Peyer's patch (tissue), 4 donors: ENCODE measurements around the gene PRCD. TPM values are rescaled to one million over a fixed set of nuclear protein-coding genes. Genes with fewer than 3 reads are reported as not detected.
"Not testable (repeated sequence)": the region's sequence is repeated elsewhere in the genome, so short reads cannot be mapped to it uniquely, and the experiment has no call there.

Source experiments
- DNase-seq, 3 donors: peaks; one replicate each; pipeline ENCODE4 v3.0.0-alpha.2; 2017 to 2019
- H3K27ac ChIP-seq, 4 donors: fragments of 200-600 bp; sonication (generic); one replicate each; pipeline ENCODE4 v1.5.1; 2016 to 2019
- H3K27me3 ChIP-seq, 2 donors: fragments of 200-600 bp; sonication (generic); one replicate each; pipeline ENCODE4 v1.5.1; 2019
- H3K36me3 ChIP-seq, 3 donors: fragments of 200-600 bp; sonication (generic); one replicate each; pipeline ENCODE4 v1.5.1; 2016 to 2019
- H3K4me1 ChIP-seq, 4 donors: fragments of 200-600 bp; sonication (generic); one replicate each; pipeline ENCODE4 v1.5.1; 2016 to 2019
- H3K4me3 ChIP-seq, 4 donors: fragments of 200-600 bp; sonication (generic); 1 replicate in 3 of 4; 2 replicates in 1 of 4; pipeline ENCODE4 v1.5.1; 2016 to 2019; ENCODE audit warnings: mild to moderate bottlenecking in 1 of 4
- H3K9me3 ChIP-seq, 4 donors: fragments of 200-600 bp; sonication (generic); one replicate each; pipeline ENCODE4 v1.5.1; 2016 to 2019; ENCODE audit warnings: mild to moderate bottlenecking in 1 of 4
- CTCF ChIP-seq, 6 experiments: fragments of 450-650 bp in 4 of 6; fragments of 200-600 bp in 2 of 6; sonication (generic) in 1 of 6; IDR thresholded peaks; one replicate each; pipeline ENCODE4 v1.5.1; 2017 to 2019; ENCODE audit warnings: antibody characterized with exemption in 6 of 6, mild to moderate bottlenecking in 3 of 6, moderate library complexity in 1 of 6
- POLR2A ChIP-seq, 2 donors: fragments of 450-650 bp; IDR thresholded peaks; one replicate each; pipeline ENCODE4 v1.5.1; 2017; ENCODE audit warnings: antibody characterized with exemption in 2 of 2, mild to moderate bottlenecking in 2 of 2, moderate library complexity in 2 of 2
- total RNA-seq, 4 donors: library from RNA; depleted of rRNA; stranded (reverse); fragments of >200 nt; gene quantifications; one replicate each; pipeline ENCODE4 v1.1.0, GENCODE V29; 2016

Gene PRCD
- total RNA-seq, 4 donors from 2014 or later: 1.2 to 10.7 TPM; not detected in 2

- H3K36me3 ChIP-seq: peaks cover 0 to 22% (median 0%) of the 10 kb centered on the region in 3 donors
- H3K4me1 ChIP-seq: peaks cover 0 to 40% (median 5%) of the 10 kb centered on the region in 4 donors
- peak overlapping the region in 2 of 4 donors; percentile 40 to 55 for H3K27ac ChIP-seq
- H3K9me3 ChIP-seq: no peaks in the 10 kb centered on the region
- no peak overlapping the region for H3K4me3 ChIP-seq
- TF ChIP-seq CTCF (IDR thresholded peaks at IDR 0.05) (no peak), POLR2A (IDR thresholded peaks at IDR 0.05) (no peak)
- no peaks in the 10 kb centered on the region for H3K27me3 ChIP-seq
- DNase-seq: no peak
These were observed 22.0 kb downstream of the PRCD start for GRCh38 chr17:76561799-76562268.

- TF ChIP-seq CTCF (IDR thresholded peaks at IDR 0.05): no peak
- TF ChIP-seq POLR2A (IDR thresholded peaks at IDR 0.05): no peak
These were observed 22.9 kb downstream of the PRCD start for GRCh38 chr17:76562734-76563148.

GRCh38 chr17:76563359-76563758 lies 23.5 kb downstream of the PRCD start:
- H3K27me3 ChIP-seq, H3K27ac ChIP-seq, H3K4me3 ChIP-seq, DNase-seq, H3K9me3 ChIP-seq: not testable (repeated sequence)
- H3K4me1 ChIP-seq: peaks cover 0 to 39% (median 7%) of the 10 kb centered on the region in 4 donors
- peaks cover 0 to 25% (median 0%) of the 10 kb centered on the region in 3 donors for H3K36me3 ChIP-seq

More at GRCh38 chr17:76562734-76563148, 22.9 kb downstream of the PRCD start:
- Histone ChIP-seq H3K27ac (peak overlapping the region in 1 of 4 donors; percentile 19), H3K36me3 (peaks cover 0 to 25% (median 0%) of the 10 kb centered on the region in 3 donors), H3K4me3 (no peak overlapping the region), H3K27me3 (no peaks in the 10 kb centered on the region), H3K4me1 (peaks cover 0 to 39% (median 5%) of the 10 kb centered on the region in 4 donors), H3K9me3 (no peaks in the 10 kb centered on the region)
- no peak for DNase-seq

GRCh38 chr17:76564991-76565727 lies 25.3 kb downstream of the PRCD start:
- H3K4me1 ChIP-seq: peaks cover 0 to 23% (median 6%) of the 10 kb centered on the region in 4 donors
- peaks cover 0 to 25% (median 0%) of the 10 kb centered on the region in 3 donors for H3K36me3 ChIP-seq
- not testable (repeated sequence) for DNase-seq, H3K27me3 ChIP-seq, H3K9me3 ChIP-seq, H3K4me3 ChIP-seq, H3K27ac ChIP-seq

GRCh38 chr17:76565728-76566612 lies 26.1 kb downstream of the PRCD start:
- H3K27me3 ChIP-seq: no peaks in the 10 kb centered on the region
- no peaks in the 10 kb centered on the region for H3K9me3 ChIP-seq
- H3K4me1 ChIP-seq: peaks cover 0 to 15% (median 2%) of the 10 kb centered on the region in 4 donors
- H3K4me3 ChIP-seq: no peak overlapping the region
- peaks cover 0 to 25% (median 0%) of the 10 kb centered on the region in 3 donors for H3K36me3 ChIP-seq
- no peak for DNase-seq
- H3K27ac ChIP-seq: no peak overlapping the region
- no peak for TF ChIP-seq POLR2A (IDR thresholded peaks at IDR 0.05)
- no peak for TF ChIP-seq CTCF (IDR thresholded peaks at IDR 0.05)

- no peak for DNase-seq
- no peaks in the 10 kb centered on the region for H3K9me3 ChIP-seq
- H3K4me1 ChIP-seq: peaks cover 0 to 9% (median 2%) of the 10 kb centered on the region in 4 donors
- peaks cover 0 to 23% (median 0%) of the 10 kb centered on the region in 3 donors for H3K36me3 ChIP-seq
- H3K27me3 ChIP-seq: no peaks in the 10 kb centered on the region
- H3K27ac ChIP-seq: no peak overlapping the region
- H3K4me3 ChIP-seq: no peak overlapping the region
- TF ChIP-seq CTCF (IDR thresholded peaks at IDR 0.05) (no peak), POLR2A (IDR thresholded peaks at IDR 0.05) (no peak)
These were observed 26.7 kb downstream of the PRCD start for GRCh38 chr17:76566613-76566943.
